ENCODE results near the gene METTL9. TPM values are rescaled to one million over a fixed set of nuclear protein-coding genes. Genes with fewer than 3 reads are reported as not detected.

The METTL9 gene
- total RNA-seq, 2 donors from 2014 or later, result 58.6 to 62.6 TPM

GRCh38 chr16:21617607-21618006 is 18.2 kb downstream of the METTL9 start:
- Histone ChIP-seq H3K36me3 (no peaks in the 10 kb centered on the region), H3K4me1 (no peaks in the 10 kb centered on the region), H3K27ac (no peak overlapping the region), H3K9me3 (no peaks in the 10 kb centered on the region), H3K4me3 (no peak overlapping the region), H3K27me3 (no peaks in the 10 kb centered on the region)
- TF ChIP-seq, protein P1, sequence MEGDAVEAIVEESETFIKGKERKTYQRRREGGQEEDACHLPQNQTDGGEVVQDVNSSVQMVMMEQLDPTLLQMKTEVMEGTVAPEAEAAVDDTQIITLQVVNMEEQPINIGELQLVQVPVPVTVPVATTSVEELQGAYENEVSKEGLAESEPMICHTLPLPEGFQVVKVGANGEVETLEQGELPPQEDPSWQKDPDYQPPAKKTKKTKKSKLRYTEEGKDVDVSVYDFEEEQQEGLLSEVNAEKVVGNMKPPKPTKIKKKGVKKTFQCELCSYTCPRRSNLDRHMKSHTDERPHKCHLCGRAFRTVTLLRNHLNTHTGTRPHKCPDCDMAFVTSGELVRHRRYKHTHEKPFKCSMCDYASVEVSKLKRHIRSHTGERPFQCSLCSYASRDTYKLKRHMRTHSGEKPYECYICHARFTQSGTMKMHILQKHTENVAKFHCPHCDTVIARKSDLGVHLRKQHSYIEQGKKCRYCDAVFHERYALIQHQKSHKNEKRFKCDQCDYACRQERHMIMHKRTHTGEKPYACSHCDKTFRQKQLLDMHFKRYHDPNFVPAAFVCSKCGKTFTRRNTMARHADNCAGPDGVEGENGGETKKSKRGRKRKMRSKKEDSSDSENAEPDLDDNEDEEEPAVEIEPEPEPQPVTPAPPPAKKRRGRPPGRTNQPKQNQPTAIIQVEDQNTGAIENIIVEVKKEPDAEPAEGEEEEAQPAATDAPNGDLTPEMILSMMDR (IDR thresholded peaks at IDR 0.05), result no peak
- no peak for DNase-seq (ENCODE audit: low spot score)

DNA sequence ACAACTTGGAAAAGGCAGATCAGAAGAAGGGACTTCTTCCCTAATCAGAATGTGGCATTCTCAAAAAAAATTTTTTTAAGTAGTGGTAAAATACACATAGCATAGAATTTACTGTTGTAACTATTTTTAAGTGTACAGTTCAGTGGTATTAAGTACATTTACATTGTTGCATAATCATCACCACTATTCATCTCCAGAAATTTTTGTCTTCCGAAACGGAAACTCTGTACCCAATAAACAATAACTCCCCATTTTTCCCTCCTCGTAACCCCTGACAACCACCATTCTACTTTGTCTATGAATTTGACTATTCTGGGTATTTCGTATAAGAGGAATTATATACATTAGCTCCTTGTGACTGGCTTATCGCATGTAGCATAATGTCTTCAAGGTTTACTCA is 18.9 kb downstream of the METTL9 start:
- no peaks in the 10 kb centered on the region for H3K36me3 ChIP-seq
- no peaks in the 10 kb centered on the region for H3K4me1 ChIP-seq
- H3K27me3 ChIP-seq, result no peaks in the 10 kb centered on the region
- TF ChIP-seq, protein P1 (IDR thresholded peaks at IDR 0.05), result no peak
- no peak overlapping the region for H3K27ac ChIP-seq
- no peaks in the 10 kb centered on the region for H3K9me3 ChIP-seq
- H3K4me3 ChIP-seq, result no peak overlapping the region
- no peak for DNase-seq (ENCODE audit: low spot score)

DNA sequence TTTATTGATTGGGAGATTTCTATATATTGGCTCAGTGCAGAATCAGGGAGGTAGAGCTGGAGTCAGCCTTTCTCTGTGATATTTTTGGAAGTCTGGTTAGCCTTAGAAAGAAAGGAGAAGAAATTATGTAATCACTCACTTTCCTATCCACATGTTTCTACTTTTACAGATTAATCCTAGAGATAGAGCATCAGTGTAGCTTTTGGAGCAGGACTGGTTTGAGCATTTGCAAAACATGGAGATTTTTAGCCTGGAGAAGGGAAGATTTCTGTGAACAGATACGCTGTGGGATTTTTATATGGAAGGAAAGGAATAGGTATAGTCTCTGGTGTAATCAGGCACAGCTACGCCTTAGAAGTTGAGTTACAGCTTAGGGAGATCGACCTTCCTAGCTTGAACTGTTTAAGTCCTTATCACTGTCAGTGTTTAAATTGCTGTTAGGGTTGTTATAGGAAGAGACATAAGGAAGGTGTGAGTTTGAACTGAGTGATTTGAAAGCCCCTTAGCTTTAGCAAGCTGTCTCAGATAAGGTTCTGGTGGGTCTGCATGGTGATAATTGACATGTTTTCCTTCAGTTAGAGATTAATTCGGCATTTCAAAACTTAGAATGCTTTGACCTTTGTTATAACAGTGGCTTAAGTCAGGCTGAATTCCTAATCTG is 20.5 kb downstream of the METTL9 start:
- Histone ChIP-seq H3K27ac (no peak overlapping the region), H3K9me3 (no peaks in the 10 kb centered on the region), H3K4me1 (no peaks in the 10 kb centered on the region), H3K27me3 (no peaks in the 10 kb centered on the region), H3K36me3 (peaks cover 2% of the 10 kb centered on the region), H3K4me3 (no peak overlapping the region)
- DNase-seq (ENCODE audit: low spot score), result no peak
- TF ChIP-seq, protein P1 (IDR thresholded peaks at IDR 0.05), result no peak

DNA sequence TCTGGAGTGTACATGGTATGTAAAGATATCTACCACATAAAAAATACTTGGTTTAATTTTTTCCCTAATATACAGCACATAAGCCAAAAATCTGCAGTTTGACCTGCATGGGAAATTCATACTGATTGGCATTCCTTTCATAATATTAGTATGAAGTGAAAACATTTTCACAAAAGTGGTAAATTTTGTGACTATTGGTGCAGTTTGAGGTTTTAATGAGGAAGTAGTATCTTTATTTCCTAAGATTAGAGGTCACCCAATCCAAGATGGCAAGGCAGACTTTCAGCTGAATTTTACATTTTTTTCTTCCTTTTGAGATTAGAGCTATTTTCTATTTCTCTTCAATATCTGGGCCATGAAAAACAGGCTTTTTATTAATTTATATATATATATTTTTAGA is 21.2 kb downstream of the METTL9 start:
- Histone ChIP-seq H3K4me1 (no peaks in the 10 kb centered on the region), H3K9me3 (no peaks in the 10 kb centered on the region), H3K36me3 (peaks cover 7% of the 10 kb centered on the region), H3K27me3 (no peaks in the 10 kb centered on the region), H3K4me3 (no peak overlapping the region), H3K27ac (no peak overlapping the region)
- TF ChIP-seq, protein P1 (IDR thresholded peaks at IDR 0.05), result no peak
- no peak for DNase-seq (ENCODE audit: low spot score)

DNA sequence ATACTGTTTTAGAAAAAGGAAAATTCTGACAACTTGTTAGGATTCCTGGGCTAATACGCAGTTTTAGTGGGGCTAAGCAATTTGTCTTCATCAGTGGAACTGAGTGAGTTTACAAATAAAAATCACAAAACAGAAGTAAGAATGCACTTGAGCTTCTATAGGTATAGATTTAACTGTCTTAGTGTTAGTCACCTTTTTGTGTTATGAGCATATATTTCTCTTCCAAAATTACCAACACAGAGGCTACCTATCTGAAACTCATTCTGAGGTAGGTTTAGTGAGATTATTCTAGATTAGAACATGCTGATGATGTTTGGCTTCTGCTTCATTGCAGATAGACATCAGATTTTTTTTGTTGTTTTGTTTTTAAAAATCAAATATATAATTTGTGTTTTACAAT is 23.2 kb downstream of the METTL9 start:
- Histone ChIP-seq H3K27ac (no peak overlapping the region), H3K4me1 (no peaks in the 10 kb centered on the region), H3K36me3 (peaks cover 7% of the 10 kb centered on the region), H3K27me3 (no peaks in the 10 kb centered on the region), H3K4me3 (no peak overlapping the region), H3K9me3 (no peaks in the 10 kb centered on the region)
- TF ChIP-seq, protein P1 (IDR thresholded peaks at IDR 0.05), result no peak
- DNase-seq (ENCODE audit: low spot score), result no peak

DNA sequence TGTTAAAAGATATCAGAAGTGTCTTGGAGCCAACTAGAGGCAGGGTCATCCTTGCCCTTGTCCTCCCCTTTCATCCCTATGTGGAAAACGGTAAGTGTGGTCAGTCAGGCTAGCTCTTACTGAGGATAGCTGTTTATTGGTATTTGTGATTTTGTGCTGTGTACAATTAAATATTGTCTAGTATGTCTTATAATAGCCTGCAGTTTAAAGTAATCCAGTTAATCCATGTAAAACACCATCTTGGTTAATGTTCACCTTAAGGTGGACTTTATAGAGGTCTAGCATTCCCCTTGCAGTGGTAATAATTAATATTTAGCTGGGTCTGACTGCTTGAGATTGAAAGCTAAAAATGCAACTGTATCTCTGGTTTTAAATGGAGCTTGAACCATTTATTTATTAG is 25.6 kb downstream of the METTL9 start:
- Histone ChIP-seq H3K27ac (no peak overlapping the region), H3K27me3 (no peaks in the 10 kb centered on the region), H3K36me3 (peaks cover 14% of the 10 kb centered on the region), H3K4me3 (no peak overlapping the region), H3K4me1 (no peaks in the 10 kb centered on the region), H3K9me3 (no peaks in the 10 kb centered on the region)
- DNase-seq (ENCODE audit: low spot score), result no peak
- TF ChIP-seq, protein P1 (IDR thresholded peaks at IDR 0.05), result no peak

All from right atrium auricular region (tissue), 2 donors.